ENCODE data around the gene SIGLEC12. TPM values are rescaled to one million over a fixed set of nuclear protein-coding genes. Genes with fewer than 3 reads are reported as not detected.

The SIGLEC12 gene
- total RNA-seq, 1 donor from 2014 or later = not detected

DNA sequence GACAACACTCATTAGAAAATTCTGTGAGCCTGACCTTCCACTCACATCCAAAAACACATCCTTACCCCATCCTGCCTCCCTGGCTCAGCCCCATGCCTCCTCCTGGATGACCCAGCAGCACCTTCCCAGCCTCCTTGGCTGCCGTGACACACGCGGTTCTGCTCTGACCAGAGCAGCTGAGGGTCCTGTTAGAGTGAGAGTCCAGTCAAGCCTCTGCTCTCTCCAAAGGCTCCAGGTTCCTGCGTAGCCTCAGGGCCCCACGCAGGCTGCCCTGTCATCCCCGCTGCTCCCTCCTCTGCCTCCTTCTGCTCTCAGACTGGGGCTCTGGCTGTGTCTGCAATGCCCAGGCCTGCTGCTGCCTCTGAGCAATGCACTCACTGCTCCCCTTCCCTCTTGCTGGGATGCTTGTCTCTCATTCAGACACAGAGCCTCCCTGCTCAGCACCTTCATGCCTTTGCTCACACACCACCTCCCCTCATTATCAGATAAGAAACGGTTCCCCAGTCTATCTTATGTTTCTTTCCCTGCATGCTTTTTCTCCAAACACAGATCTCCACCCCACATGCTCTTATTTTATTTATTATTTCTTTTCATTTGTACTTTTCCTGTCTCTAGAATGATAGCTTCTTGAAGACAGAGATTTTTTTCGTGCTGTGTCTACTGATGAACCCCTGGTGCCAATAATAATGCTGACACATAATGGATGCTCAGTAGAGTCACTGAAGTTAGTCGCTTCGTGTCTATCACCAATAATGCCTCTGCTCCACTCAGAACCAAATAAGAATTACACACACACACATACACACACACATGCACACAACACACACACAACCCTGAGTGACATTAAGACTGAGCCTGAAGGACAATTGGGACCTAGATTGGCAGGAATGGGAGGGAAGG, 40.1 kb upstream of the SIGLEC12 start:
- Mint-ChIP-seq H3K36me3 (ENCODE audit: low read depth) (no peaks in the 10 kb centered on the region), H3K27ac (ENCODE audit: unreplicated experiment) (no peak overlapping the region), H3K4me1 (ENCODE audit: low read depth) (no peaks in the 10 kb centered on the region), H3K27me3 (ENCODE audit: low read depth) (peaks cover 7% of the 10 kb centered on the region), H3K4me3 (ENCODE audit: unreplicated experiment) (no peak overlapping the region), H3K9me3 (ENCODE audit: low read depth) (no peaks in the 10 kb centered on the region)
- DNase-seq (ENCODE audit: low spot score) = no peak
- TF ChIP-seq, protein P1, sequence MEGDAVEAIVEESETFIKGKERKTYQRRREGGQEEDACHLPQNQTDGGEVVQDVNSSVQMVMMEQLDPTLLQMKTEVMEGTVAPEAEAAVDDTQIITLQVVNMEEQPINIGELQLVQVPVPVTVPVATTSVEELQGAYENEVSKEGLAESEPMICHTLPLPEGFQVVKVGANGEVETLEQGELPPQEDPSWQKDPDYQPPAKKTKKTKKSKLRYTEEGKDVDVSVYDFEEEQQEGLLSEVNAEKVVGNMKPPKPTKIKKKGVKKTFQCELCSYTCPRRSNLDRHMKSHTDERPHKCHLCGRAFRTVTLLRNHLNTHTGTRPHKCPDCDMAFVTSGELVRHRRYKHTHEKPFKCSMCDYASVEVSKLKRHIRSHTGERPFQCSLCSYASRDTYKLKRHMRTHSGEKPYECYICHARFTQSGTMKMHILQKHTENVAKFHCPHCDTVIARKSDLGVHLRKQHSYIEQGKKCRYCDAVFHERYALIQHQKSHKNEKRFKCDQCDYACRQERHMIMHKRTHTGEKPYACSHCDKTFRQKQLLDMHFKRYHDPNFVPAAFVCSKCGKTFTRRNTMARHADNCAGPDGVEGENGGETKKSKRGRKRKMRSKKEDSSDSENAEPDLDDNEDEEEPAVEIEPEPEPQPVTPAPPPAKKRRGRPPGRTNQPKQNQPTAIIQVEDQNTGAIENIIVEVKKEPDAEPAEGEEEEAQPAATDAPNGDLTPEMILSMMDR (IDR thresholded peaks at IDR 0.05) = no peak

- H3K27ac Mint-ChIP-seq (ENCODE audit: unreplicated experiment) = no peak overlapping the region
- no peak for DNase-seq (ENCODE audit: low spot score)
- H3K9me3 Mint-ChIP-seq (ENCODE audit: low read depth) = no peaks in the 10 kb centered on the region
- H3K27me3 Mint-ChIP-seq (ENCODE audit: low read depth) = peaks cover 7% of the 10 kb centered on the region
- TF ChIP-seq, protein P1 (IDR thresholded peaks at IDR 0.05) = no peak
- H3K36me3 Mint-ChIP-seq (ENCODE audit: low read depth) = no peaks in the 10 kb centered on the region
- H3K4me3 Mint-ChIP-seq (ENCODE audit: unreplicated experiment) = no peak overlapping the region
- no peaks in the 10 kb centered on the region for H3K4me1 Mint-ChIP-seq (ENCODE audit: low read depth)
Observed at GRCh38 chr19:51539821-51540366, 38.3 kb upstream of the SIGLEC12 start.

GRCh38 chr19:51535535-51535934, 33.9 kb upstream of the SIGLEC12 start:
- DNase-seq (ENCODE audit: low spot score) = no peak
- Mint-ChIP-seq H3K4me1 (ENCODE audit: low read depth) (no peaks in the 10 kb centered on the region), H3K9me3 (ENCODE audit: low read depth) (no peaks in the 10 kb centered on the region), H3K27ac (ENCODE audit: unreplicated experiment) (no peak overlapping the region), H3K27me3 (ENCODE audit: low read depth) (no peaks in the 10 kb centered on the region), H3K36me3 (ENCODE audit: low read depth) (no peaks in the 10 kb centered on the region), H3K4me3 (ENCODE audit: unreplicated experiment) (no peak overlapping the region)
- TF ChIP-seq, protein P1 (IDR thresholded peaks at IDR 0.05) = no peak

- Mint-ChIP-seq H3K9me3 (ENCODE audit: low read depth) (no peaks in the 10 kb centered on the region), H3K4me1 (ENCODE audit: low read depth) (no peaks in the 10 kb centered on the region), H3K27ac (ENCODE audit: unreplicated experiment) (no peak within 1 kb of the TSS)
Observed at GRCh38 chr19:51531349-51532315, 30.0 kb upstream of the SIGLEC12 start, which contains the start of gene SIGLEC6. SIGLEC6 (minus strand) TSS chr19:51531670; CDS start chr19:51531648, 22 bp downstream.

More at GRCh38 chr19:51531349-51532315, 30.0 kb upstream of the SIGLEC12 start, which contains the start of gene SIGLEC6:
- peak; percentile 76 for DNase-seq (ENCODE audit: low spot score)
- Mint-ChIP-seq H3K36me3 (ENCODE audit: low read depth) (no peaks in the 10 kb centered on the region), H3K27me3 (ENCODE audit: low read depth) (no peaks in the 10 kb centered on the region), H3K4me3 (ENCODE audit: unreplicated experiment) (no peak within 1 kb of the TSS)
- TF ChIP-seq, protein P1 (IDR thresholded peaks at IDR 0.05) = no peak

All from chondrocyte (in vitro differentiated cells).